Right atrium auricular region (tissue), 2 donors: Measurements from ENCODE around the gene VOPP1. TPM values are rescaled to one million over a fixed set of nuclear protein-coding genes. Genes with fewer than 3 reads are reported as not detected.

Experiments used
- DNase-seq: peaks from one replicate; pipeline ENCODE4 v3.0.0-alpha.2; 2019; ENCODE audit warnings: low spot score
- H3K27ac ChIP-seq, 2 donors: fragments of 200-600 bp; sonication (generic); 1 replicate in 1 of 2; 2 replicates in 1 of 2; pipeline ENCODE4 v1.5.1; 2016 to 2019
- H3K27me3 ChIP-seq, 2 donors: fragments of 200-600 bp; sonication (generic); one replicate each; pipeline versions ENCODE4 v1.5.1 to v1.6.0; 2017 to 2019
- H3K36me3 ChIP-seq: fragments of 200-600 bp; sonication (generic); one replicate; pipeline ENCODE4 v1.5.1; 2016
- H3K4me1 ChIP-seq, 2 donors: fragments of 200-600 bp; sonication (generic); one replicate each; pipeline versions ENCODE4 v1.5.1 to v1.6.0; 2017 to 2019
- H3K4me3 ChIP-seq, 2 donors: fragments of 200-600 bp; sonication (generic); 1 replicate in 1 of 2; 2 replicates in 1 of 2; pipeline ENCODE4 v1.5.1; 2017 to 2019; ENCODE audit warnings: mild to moderate bottlenecking in 1 of 2, moderate library complexity in 1 of 2
- H3K9me3 ChIP-seq, 2 donors: fragments of 200-600 bp; sonication (generic); one replicate each; pipeline ENCODE4 v1.5.1; 2019
- total RNA-seq, 2 donors: library from RNA; depleted of rRNA; stranded (reverse); fragments of >200 nt; gene quantifications; one replicate each; pipeline ENCODE4 v1.1.0, GENCODE V29; 2016
- TF ChIP-seq, protein P1 (sequence below), 2 donors: fragments of 200-600 bp; sonication (generic); IDR thresholded peaks; one replicate each; pipeline ENCODE4 v1.5.1; 2019; ENCODE audit warnings: antibody characterized with exemption in 2 of 2

The VOPP1 gene
- total RNA-seq, 2 donors from 2014 or later: 21.4 to 24.1 TPM

DNA sequence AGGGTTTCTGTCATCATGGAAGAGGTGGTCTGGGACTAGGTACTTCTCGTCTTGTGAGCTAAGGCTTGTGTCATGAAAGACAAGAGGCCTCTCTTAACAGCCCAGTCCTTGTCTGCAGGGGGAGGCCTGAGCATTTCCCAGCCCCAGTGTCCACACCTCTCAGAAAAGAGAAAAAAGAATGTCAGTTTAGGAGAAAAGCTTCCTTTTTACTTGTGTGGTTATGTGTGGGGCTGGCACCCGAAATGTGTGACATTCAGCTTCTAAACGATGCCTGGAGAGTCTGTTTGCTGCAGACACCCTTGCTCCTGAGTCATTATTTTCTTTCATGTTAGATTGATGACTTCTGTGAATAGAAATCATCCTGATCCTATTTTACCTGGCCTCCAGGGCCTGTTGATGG lies 139.8 kb downstream of the VOPP1 start:
- TF ChIP-seq, protein P1, sequence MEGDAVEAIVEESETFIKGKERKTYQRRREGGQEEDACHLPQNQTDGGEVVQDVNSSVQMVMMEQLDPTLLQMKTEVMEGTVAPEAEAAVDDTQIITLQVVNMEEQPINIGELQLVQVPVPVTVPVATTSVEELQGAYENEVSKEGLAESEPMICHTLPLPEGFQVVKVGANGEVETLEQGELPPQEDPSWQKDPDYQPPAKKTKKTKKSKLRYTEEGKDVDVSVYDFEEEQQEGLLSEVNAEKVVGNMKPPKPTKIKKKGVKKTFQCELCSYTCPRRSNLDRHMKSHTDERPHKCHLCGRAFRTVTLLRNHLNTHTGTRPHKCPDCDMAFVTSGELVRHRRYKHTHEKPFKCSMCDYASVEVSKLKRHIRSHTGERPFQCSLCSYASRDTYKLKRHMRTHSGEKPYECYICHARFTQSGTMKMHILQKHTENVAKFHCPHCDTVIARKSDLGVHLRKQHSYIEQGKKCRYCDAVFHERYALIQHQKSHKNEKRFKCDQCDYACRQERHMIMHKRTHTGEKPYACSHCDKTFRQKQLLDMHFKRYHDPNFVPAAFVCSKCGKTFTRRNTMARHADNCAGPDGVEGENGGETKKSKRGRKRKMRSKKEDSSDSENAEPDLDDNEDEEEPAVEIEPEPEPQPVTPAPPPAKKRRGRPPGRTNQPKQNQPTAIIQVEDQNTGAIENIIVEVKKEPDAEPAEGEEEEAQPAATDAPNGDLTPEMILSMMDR (IDR thresholded peaks at IDR 0.05): no peak
- DNase-seq: no peak
- no peaks in the 10 kb centered on the region for H3K4me1 ChIP-seq
- no peak overlapping the region for H3K4me3 ChIP-seq
- no peak overlapping the region for H3K27ac ChIP-seq
- H3K36me3 ChIP-seq: no peaks in the 10 kb centered on the region
- no peaks in the 10 kb centered on the region for H3K9me3 ChIP-seq
- no peaks in the 10 kb centered on the region for H3K27me3 ChIP-seq

DNA sequence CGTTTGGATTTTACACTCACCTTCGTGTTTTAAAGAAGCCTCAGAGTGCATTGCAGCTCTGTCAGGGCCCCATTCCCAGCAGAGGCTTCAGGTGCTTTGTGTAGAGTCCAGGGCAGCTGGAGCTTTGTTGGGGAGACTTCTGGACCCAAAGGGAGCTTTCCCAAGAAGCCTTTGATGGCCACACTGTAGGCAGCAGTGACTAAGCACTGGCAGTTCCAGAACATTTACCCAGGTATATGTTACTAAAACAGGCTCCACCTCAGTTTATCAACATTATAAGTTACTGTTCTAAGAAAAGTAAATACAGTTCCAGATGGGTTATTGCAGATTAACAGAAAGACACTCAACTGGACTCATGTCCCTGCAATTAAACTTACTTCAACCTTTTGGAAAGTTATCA lies 140.4 kb downstream of the VOPP1 start:
- Histone ChIP-seq H3K4me3 (no peak overlapping the region), H3K9me3 (no peaks in the 10 kb centered on the region), H3K27me3 (no peaks in the 10 kb centered on the region), H3K4me1 (no peaks in the 10 kb centered on the region), H3K36me3 (no peaks in the 10 kb centered on the region), H3K27ac (no peak overlapping the region)
- TF ChIP-seq, protein P1 (IDR thresholded peaks at IDR 0.05): no peak
- DNase-seq: no peak

DNA sequence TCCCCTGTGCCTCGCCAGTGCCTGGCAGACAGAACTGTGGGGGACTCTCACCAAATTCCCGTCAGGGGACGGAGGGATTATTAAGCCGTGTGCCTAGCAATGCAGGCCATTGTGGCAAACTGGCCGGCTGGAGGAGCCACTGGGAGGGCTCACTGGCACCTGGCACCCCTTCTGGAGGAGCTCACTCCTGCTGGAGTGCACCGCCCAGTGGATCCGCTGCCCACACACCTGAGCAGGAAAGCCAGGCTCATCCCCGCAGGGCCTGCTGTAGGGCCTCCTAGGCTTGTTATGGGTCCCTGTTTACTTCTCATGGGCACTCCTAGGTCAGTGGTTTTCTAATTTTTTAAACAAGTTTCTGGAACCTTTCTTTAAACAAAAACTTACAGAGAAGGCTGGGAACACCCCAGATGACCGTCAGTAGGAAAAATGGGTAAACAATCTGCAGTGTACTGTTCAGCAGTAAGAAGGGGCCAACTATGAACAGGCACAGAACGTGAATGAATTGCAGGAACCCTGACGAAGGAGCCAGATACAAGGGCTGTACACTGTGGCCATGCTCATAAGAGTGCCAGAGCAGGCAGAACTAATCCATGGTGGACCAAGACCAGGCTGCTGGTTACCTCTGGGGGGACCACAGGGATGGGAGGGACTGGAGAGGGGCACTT lies 142.3 kb downstream of the VOPP1 start:
- TF ChIP-seq, protein P1 (IDR thresholded peaks at IDR 0.05): no peak
- peaks cover 10% of the 10 kb centered on the region for H3K36me3 ChIP-seq
- DNase-seq: no peak

DNA sequence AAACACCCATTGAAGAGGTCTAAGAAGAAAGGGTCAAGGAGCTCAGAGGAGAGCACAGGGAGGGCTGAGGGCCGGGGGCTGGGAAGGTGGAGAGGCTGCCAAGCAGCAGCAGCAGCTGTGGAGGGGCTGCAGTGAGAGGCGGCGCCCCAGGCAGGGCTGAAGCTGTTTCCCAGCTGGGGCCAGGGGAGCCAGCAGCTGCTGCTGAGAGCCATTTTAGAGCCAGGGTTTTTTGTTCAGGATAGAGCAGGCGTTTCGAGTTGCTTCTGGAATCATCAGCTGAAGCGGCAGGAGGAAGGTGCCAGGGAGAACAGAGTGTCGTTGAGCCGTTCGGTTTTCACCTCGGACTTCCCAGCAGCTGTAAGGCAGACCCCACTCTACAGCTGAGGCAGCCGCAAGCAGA lies 144.5 kb downstream of the VOPP1 start:
- no peaks in the 10 kb centered on the region for H3K27me3 ChIP-seq
- no peaks in the 10 kb centered on the region for H3K4me1 ChIP-seq
- H3K9me3 ChIP-seq: no peaks in the 10 kb centered on the region
- TF ChIP-seq, protein P1 (IDR thresholded peaks at IDR 0.05): no peak
- DNase-seq: no peak
- peaks cover 10% of the 10 kb centered on the region for H3K36me3 ChIP-seq
- H3K4me3 ChIP-seq: no peak overlapping the region
- no peak overlapping the region for H3K27ac ChIP-seq

More for the DNA sequence above, 142.3 kb downstream of the VOPP1 start:
- no peak overlapping the region for H3K4me3 ChIP-seq
- no peak overlapping the region for H3K27ac ChIP-seq
- H3K4me1 ChIP-seq: no peaks in the 10 kb centered on the region
- no peaks in the 10 kb centered on the region for H3K9me3 ChIP-seq
- H3K27me3 ChIP-seq: no peaks in the 10 kb centered on the region

DNA sequence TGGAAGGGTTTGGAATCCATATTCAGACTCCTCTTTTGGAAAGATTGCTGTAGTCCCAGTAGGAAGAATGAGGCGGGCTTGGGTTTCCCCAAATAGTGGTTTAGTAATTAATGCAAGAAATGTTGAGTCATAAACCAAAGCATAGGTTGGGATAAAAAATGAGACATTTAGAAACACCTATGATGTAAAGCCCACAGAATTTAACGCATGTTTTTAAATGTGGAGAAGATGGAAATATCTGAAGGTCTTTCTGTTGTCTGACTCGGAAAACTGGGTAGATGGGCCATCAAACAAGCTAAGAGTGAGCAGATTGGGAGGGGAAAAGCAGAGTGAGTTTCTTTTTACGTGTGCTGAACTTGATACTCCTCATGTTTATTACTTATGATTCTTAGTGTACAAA lies 145.0 kb downstream of the VOPP1 start:
- DNase-seq: no peak
- H3K4me3 ChIP-seq: no peak overlapping the region
- TF ChIP-seq, protein P1 (IDR thresholded peaks at IDR 0.05): no peak
- H3K9me3 ChIP-seq: no peaks in the 10 kb centered on the region
- no peaks in the 10 kb centered on the region for H3K4me1 ChIP-seq
- H3K36me3 ChIP-seq: peaks cover 10% of the 10 kb centered on the region
- H3K27me3 ChIP-seq: no peaks in the 10 kb centered on the region
- H3K27ac ChIP-seq: no peak overlapping the region

DNA sequence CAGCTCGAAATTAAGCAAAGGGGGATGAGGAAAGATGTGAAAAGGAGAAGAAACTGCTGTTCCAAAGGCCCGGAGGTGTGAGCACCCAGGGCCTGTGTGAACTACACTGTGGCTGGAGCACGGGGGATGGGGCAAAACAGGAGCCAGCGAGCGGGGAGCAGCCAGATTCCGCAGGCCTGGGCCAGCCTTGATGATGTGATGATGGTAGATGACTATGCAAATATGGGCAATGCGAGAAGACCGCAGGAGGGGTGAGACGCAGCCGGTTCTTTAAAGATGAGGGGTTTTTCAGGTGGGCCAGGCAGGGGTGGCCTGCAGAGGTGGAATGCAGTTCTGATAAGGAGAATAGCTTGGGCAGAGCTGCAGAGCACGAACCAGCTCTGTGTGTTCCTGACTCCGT lies 145.6 kb downstream of the VOPP1 start:
- TF ChIP-seq, protein P1 (IDR thresholded peaks at IDR 0.05): no peak
- Histone ChIP-seq H3K36me3 (peaks cover 10% of the 10 kb centered on the region), H3K4me3 (no peak overlapping the region)

More for the DNA sequence above, 145.6 kb downstream of the VOPP1 start:
- Histone ChIP-seq H3K9me3 (no peaks in the 10 kb centered on the region), H3K4me1 (no peaks in the 10 kb centered on the region), H3K27ac (no peak overlapping the region), H3K27me3 (no peaks in the 10 kb centered on the region)
- DNase-seq: no peak
